ENCODE results near the gene BAIAP2L1. TPM values are rescaled to one million over a fixed set of nuclear protein-coding genes. Genes with fewer than 3 reads are reported as not detected.

BAIAP2L1 gene
- total RNA-seq, 1 donor from 2014 or later = 35.1 TPM

GRCh38 chr7:98256431-98256830, 144.5 kb downstream of the BAIAP2L1 start:
- TF ChIP-seq EZH2 (IDR thresholded peaks at IDR 0.05) = no peak
- TF ChIP-seq EZH2phosphoT487 (IDR thresholded peaks at IDR 0.05) = no peak
- TF ChIP-seq CTCF (IDR thresholded peaks at IDR 0.05) = no peak
- H3K4me1 ChIP-seq = peaks cover 7% of the 10 kb centered on the region
- Mint-ChIP-seq H3K36me3 (peaks cover 5% of the 10 kb centered on the region), H3K4me1 (peaks cover 11% of the 10 kb centered on the region), H3K4me3 (no peak overlapping the region), H3K9me3 (no peaks in the 10 kb centered on the region), H3K27me3 (ENCODE audit: insufficient read depth, low read depth) (peaks cover 3% of the 10 kb centered on the region), H3K27ac (no peak overlapping the region)
- H4K20me1 ChIP-seq (ENCODE audit: low read depth) = peaks cover 8% of the 10 kb centered on the region
- H3K79me2 ChIP-seq (ENCODE audit: low read depth) = peaks cover 17% of the 10 kb centered on the region
- no peaks in the 10 kb centered on the region for H3K27me3 ChIP-seq
- H3K9me3 ChIP-seq (ENCODE audit: low read depth) = no peaks in the 10 kb centered on the region
- no peak overlapping the region for H3K27ac ChIP-seq
- no peak overlapping the region for H3K4me2 ChIP-seq
- no peak overlapping the region for H3K9ac ChIP-seq
- no peak overlapping the region for H2AFZ ChIP-seq (replicated peaks)
- DNase-seq (ENCODE audit: low spot score) = no peak
- H3K4me3 ChIP-seq = no peak overlapping the region
- H3F3A ChIP-seq (ENCODE audit: low read depth) = peaks cover 3% of the 10 kb centered on the region
- no peaks in the 10 kb centered on the region for H3K36me3 ChIP-seq

- Histone ChIP-seq H3K9ac (no peak overlapping the region), H3K9me3 (ENCODE audit: low read depth) (no peaks in the 10 kb centered on the region), H3K36me3 (no peaks in the 10 kb centered on the region), H3K4me1 (peaks cover 15% of the 10 kb centered on the region), H3K4me2 (no peak overlapping the region), H3K4me3 (no peak overlapping the region), H2AFZ (replicated peaks) (no peak overlapping the region), H4K20me1 (ENCODE audit: low read depth) (peaks cover 8% of the 10 kb centered on the region), H3F3A (ENCODE audit: low read depth) (peaks cover 8% of the 10 kb centered on the region), H3K27ac (no peak overlapping the region), H3K79me2 (ENCODE audit: low read depth) (peaks cover 17% of the 10 kb centered on the region), H3K27me3 (no peaks in the 10 kb centered on the region)
- Mint-ChIP-seq H3K4me1 (peaks cover 20% of the 10 kb centered on the region), H3K4me3 (no peak overlapping the region), H3K27ac (no peak overlapping the region), H3K9me3 (no peaks in the 10 kb centered on the region), H3K36me3 (peaks cover 5% of the 10 kb centered on the region), H3K27me3 (ENCODE audit: insufficient read depth, low read depth) (peaks cover 3% of the 10 kb centered on the region)
- TF ChIP-seq EZH2phosphoT487 (IDR thresholded peaks at IDR 0.05) (no peak), CTCF (IDR thresholded peaks at IDR 0.05) (no peak), EZH2 (IDR thresholded peaks at IDR 0.05) (no peak)
- no peak for DNase-seq (ENCODE audit: low spot score)
These were observed 145.8 kb downstream of the BAIAP2L1 start for GRCh38 chr7:98254951-98255610.

DNA sequence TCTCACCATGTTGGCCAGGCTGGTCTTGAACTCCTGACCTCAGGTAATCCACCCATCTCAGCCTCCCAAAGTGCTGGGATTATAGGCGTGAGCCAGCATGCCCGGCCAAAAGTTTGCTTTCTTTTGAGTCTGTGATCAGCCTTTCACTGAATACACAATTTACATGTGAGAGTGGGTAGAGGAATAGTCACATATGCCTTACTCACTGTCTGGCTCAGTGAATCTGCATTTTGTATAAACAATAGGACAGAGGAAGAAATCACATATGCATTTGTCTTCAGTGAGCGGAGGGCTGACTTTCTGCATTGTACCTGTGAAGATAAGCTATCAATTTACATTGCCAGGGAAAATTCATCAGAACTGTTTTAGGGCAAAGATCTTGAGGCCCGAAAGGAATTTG, 146.4 kb downstream of the BAIAP2L1 start:
- Histone ChIP-seq H3K27me3 (no peaks in the 10 kb centered on the region), H3K9me3 (ENCODE audit: low read depth) (no peaks in the 10 kb centered on the region), H4K20me1 (ENCODE audit: low read depth) (peaks cover 8% of the 10 kb centered on the region), H3K27ac (no peak overlapping the region), H3K9ac (no peak overlapping the region), H3K36me3 (no peaks in the 10 kb centered on the region), H3K79me2 (ENCODE audit: low read depth) (peaks cover 17% of the 10 kb centered on the region), H3K4me3 (no peak overlapping the region), H3K4me2 (no peak overlapping the region), H3K4me1 (peaks cover 15% of the 10 kb centered on the region), H3F3A (ENCODE audit: low read depth) (peaks cover 8% of the 10 kb centered on the region), H2AFZ (replicated peaks) (no peak overlapping the region)
- H3K9me3 Mint-ChIP-seq = no peaks in the 10 kb centered on the region
- TF ChIP-seq EZH2 (IDR thresholded peaks at IDR 0.05) (no peak), EZH2phosphoT487 (IDR thresholded peaks at IDR 0.05) (no peak), CTCF (IDR thresholded peaks at IDR 0.05) (no peak)
- no peak overlapping the region for H3K4me3 Mint-ChIP-seq
- H3K36me3 Mint-ChIP-seq = peaks cover 5% of the 10 kb centered on the region
- H3K27me3 Mint-ChIP-seq (ENCODE audit: insufficient read depth, low read depth) = peaks cover 3% of the 10 kb centered on the region
- no peak for DNase-seq (ENCODE audit: low spot score)
- peaks cover 23% of the 10 kb centered on the region for H3K4me1 Mint-ChIP-seq
- H3K27ac Mint-ChIP-seq = no peak overlapping the region
